ENCODE data around the gene ITSN2.

Gene ITSN2

GRCh38 chr2:24169023-24169422 is 191.3 kb downstream of the ITSN2 start:
- DNase-seq, result no peak

- DNase-seq, result peak; percentile 18 to 26
Observed at GRCh38 chr2:24164416-24164973, 195.8 kb downstream of the ITSN2 start.

GRCh38 chr2:24163601-24164000 is 196.7 kb downstream of the ITSN2 start:
- no peak for DNase-seq

- no peak for DNase-seq
Observed at GRCh38 chr2:24163186-24163585, 197.2 kb downstream of the ITSN2 start.

- DNase-seq, result no peak
Observed at GRCh38 chr2:24162494-24162893, 197.8 kb downstream of the ITSN2 start.

- no peak for DNase-seq
Observed at GRCh38 chr2:24160761-24161160, 199.6 kb downstream of the ITSN2 start.

GRCh38 chr2:24159708-24160107 is 200.6 kb downstream of the ITSN2 start:
- DNase-seq, result no peak

- DNase-seq, result no peak
Observed at GRCh38 chr2:24158131-24158530, 202.2 kb downstream of the ITSN2 start.

- no peak for DNase-seq
Observed at GRCh38 chr2:24153478-24153877, 206.9 kb downstream of the ITSN2 start.
